GM21447 (cell line): Measurements from ENCODE around the gene PDLIM3.
A peak's percentile ranks its signal among the peaks of the same experiment; 100 is the strongest.
"Not testable (repeated sequence)": the region's sequence is repeated elsewhere in the genome, so short reads cannot be mapped to it uniquely, and the experiment has no call there.

Experiments used
- ATAC-seq: cut with Tn5 transposase; IDR thresholded peaks from one replicate; pipeline ENCODE4 v1.9.1; 2021; ENCODE audit not compliant: unreplicated experiment

Gene PDLIM3

GRCh38 chr4:185522451-185522850, 12.9 kb downstream of the PDLIM3 start:
- no peak for ATAC-seq

DNA sequence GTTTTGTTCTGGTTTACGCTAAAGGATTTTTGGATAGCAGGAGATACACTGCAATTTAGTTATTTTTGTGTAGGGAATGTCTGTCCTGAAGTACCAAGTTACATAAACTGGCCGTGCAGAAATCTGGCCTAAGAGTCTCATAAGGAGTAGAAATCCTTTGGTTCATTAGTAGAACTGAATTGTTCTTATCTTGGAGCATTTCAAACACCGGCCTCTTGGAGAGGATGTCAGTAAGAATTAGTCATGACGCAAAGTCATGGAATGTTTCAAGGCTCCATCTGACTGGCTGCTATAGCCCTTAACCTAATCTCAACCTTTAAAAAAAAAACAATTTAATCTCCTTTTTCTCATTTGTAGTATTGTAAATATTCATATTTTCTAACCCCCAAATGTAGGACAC, 15.2 kb downstream of the PDLIM3 start:
- ATAC-seq, result no peak

DNA sequence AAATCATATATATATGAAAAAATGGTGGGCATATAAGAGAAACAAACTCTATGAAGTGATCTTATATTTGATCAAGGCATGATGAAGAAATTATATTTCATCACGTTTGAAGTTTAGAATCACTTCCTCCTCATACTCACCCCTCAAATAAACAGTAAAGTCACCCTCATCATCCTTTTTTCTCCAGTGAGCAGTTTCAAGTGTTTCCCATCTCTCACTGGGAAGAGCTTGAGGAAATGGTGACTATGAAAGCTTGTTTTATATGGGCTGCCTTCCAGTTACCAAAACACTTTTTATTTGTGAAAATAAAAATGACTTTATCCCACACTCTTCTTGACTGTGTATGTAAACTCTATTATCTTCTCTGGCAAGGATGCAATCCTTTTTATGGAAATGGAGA, 16.8 kb downstream of the PDLIM3 start:
- no peak for ATAC-seq

- no peak for ATAC-seq
Measured at GRCh38 chr4:185518069-185518468, 17.2 kb downstream of the PDLIM3 start.

DNA sequence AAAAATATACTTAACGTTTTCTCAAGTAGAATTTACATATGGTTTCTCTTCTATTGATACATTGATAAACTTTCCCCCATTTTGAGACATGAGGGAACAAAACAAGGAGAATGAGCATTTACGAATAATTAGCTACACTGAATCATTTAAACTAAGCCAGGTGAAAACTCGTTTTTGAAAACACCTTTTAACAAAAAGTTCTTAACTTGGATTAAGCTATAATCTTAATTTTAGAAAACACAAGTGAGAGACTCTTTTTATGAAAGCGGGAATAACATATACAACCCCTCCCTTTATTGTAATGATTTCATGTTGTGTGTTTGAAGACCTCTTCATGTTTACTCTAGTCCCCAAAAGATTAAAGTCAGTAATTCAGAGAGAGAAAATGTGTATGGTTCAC, 20.1 kb downstream of the PDLIM3 start:
- no peak for ATAC-seq

GRCh38 chr4:185514182-185514697, 21.1 kb downstream of the PDLIM3 start:
- no peak for ATAC-seq

DNA sequence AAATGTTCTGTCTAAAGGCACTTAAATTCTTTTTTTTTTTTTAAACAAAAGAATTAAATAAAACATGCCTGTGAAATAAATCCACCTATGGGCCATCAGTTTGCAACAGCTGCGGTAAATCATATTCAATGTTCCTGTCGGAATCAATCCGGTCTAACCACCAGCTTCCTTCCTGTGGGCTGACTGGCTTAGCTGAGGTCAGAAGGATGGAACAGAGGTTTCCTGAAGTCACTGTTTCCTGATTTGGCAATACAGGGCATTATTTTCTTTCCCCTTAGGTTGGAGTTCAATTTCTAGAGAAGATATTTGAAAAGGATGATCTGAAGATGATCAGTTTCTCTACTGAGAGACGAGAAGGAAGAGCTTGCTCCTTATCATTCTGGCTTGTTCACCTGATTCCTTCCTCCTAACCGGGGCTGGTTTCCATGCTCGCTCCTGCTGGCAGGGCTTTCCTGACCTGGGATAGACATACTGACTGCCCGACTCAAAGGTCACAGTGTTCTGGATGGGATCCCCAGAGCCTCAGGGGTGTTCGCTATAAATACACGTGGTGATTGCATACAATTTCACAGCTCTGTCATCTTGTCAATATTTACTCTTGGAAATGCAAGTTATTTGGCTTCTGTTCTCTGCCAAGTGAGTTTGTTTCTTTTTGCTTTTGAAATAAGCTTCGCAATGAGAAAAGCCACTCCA, 21.7 kb downstream of the PDLIM3 start:
- ATAC-seq, result no peak

GRCh38 chr4:185512516-185512915, 22.8 kb downstream of the PDLIM3 start:
- no peak for ATAC-seq

GRCh38 chr4:185511243-185511642, 24.1 kb downstream of the PDLIM3 start:
- not testable (repeated sequence) for ATAC-seq

- no peak for ATAC-seq
Measured at GRCh38 chr4:185510806-185511205, 24.5 kb downstream of the PDLIM3 start.

DNA sequence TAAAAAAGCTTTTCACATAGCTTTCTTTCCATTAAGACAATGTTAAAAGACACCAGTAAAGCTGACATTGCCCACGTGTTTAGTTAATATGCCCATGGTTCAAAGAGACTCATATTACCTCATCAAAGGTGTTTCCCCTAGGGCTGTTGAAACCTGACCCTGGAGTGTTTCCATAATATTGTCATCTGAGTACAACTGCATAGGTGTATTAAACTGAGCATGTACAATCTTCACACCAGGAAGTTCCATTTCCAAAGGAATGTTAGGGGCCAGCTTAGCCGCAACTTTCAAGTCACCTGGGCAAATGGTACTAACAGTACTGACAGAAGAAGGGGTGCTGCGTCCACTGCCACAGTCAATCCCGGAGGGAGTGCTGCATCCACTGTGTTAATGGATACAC, 27.1 kb downstream of the PDLIM3 start:
- no peak for ATAC-seq

DNA sequence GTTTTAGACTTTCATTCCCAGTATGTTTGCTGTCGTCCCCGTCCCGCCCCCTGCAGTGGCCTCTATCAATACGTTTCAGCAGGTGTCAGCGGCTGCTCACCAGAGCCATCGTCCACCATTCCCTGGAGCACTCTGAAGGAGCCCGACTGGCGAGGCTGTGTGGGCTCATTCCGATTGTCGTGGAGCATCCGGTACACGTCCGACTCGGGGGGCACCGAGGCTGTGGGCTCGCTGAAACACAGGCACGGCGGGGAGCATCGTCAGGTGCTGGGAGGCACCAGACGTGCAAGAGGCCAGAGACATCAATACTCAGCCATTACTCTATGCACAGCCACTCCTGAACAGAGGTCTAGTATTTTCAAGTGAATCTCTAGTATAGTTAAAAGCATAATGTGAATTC, 28.9 kb downstream of the PDLIM3 start:
- ATAC-seq, result no peak

GRCh38 chr4:185504098-185505047, 30.9 kb downstream of the PDLIM3 start:
- ATAC-seq, result no peak

DNA sequence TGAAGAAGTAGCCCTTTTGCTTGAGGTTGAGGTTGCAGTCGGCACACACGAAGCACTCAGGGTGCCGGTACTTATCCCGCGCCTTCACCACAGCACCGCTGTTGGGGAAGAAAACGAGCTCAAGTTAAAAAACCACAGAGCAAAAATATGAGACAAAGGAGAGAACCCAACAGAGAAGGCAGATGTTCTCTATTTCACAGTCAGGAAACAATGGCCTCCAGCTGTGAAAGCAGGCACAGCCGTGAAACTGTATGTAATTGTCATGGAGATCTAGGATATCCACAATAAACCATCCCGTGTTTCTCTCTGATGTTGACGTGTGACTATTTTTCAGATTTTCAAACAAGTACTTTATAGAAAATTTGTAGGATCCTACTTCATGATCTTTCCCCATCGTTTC, 32.9 kb downstream of the PDLIM3 start:
- no peak for ATAC-seq

DNA sequence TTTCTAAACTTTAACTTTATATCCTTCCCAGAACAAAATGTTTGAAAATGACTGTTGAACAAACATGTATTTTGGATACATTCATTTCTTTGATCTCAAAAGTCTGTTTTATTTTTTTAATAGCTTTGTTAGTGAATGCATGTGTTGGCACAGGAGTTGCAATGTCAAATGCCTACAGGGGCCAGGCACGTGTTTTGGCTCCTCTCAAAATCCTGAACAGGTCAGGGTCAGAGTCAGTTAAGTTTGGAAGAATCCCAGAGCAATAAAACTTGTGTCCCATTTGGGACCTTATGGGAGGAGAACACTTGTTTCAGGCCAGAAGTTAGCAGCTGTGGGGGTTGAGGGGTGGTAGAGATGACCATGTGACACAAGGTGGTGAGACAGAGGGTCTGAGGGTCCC, 34.7 kb downstream of the PDLIM3 start:
- no peak for ATAC-seq

DNA sequence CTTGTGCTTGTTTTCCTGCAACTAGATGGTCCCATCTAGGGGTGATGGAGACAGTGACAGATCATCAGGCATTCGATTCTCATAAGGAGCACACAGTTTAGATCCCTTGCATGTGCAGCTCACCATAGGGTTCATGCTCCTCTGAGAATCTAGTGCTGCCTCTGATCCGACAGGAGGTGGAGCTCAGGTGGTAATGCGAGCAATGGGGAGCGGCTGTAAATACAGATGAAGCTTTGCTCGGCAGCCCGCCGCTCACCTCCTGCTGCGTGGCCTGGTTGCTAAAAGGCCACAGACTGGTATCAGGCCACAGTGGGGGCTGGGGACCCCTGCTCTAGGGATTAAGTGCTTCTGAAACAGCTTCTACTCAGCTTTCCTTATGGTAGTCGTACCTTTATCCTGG, 35.3 kb downstream of the PDLIM3 start:
- ATAC-seq, result no peak

DNA sequence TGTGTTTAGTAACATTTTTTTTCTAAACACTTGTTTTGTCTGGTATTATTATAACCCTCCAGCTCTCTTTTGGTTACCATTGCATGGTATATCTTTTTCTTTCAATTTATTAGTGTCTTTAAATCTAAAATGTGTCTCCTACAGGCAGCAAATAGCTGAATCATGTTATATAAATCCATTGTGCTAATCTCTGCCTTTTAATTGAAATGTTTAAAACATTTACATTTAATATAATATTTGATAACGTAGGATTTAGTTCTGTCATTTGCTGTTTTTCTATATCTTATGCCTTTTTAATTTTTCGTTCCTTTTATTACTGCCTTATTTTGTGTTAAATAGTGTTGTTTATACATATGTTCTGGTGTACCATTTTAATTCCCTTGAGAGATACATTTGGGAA, 46.7 kb downstream of the PDLIM3 start:
- no peak for ATAC-seq

GRCh38 chr4:185481401-185481800, 53.9 kb downstream of the PDLIM3 start:
- ATAC-seq, result no peak

DNA sequence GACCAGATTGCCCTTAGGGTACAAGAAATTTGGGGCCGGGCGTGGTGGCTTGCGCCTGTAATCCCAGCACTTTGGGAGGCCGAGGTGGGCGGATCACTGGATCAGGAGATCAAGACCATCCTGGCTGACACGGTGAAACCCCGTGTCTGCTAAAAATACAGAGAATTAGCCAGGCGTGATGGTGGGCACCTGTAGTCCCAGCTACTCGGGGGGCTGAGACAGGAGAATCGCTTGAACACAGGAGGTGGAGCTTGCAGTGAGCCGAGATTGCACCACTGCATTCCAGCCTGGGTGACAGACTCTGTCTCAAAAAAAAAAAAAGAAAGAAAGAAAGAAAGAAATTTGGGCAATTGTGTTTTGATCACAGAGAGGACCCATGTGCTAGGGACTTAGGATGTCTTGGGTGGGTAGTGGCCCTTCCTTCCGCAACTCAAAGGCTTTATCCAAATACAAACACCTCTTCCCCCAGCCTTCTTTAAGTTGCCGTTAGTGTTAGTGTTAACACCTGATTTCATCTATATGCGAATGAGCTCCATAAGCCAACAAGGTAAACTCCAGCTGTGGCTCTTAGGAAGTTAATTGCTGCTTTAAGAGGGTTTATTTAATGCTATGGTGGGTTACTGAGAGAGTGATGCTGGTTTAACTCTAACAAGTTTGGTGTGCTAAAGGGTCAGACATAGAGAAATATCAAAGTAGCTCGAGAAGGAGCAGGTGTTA, 55.1 kb downstream of the PDLIM3 start:
- peak; percentile 30 for ATAC-seq

DNA sequence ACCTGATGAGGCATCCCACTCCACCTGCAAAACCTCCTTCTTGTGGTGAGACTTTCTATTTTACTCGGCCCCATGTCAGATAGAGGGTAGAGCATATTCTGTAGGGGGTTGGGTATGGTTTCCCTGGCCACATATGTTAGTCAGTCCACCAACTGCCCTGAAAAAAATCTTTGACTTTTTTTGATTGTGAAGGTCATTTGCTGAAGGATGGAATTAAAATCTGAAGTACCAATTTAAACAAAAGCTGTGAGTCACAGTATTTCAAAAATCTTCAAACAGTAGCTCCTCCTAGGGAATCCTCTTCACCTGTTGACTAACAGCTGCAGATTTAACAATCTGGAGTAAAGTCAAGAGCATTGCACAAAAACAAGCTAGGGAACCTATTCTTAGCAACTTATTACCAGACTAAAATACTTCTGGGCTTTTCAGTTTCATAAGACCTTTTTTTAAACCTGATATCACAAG, 55.8 kb downstream of the PDLIM3 start:
- ATAC-seq, result peak; percentile 96

- ATAC-seq, result no peak
Measured at GRCh38 chr4:185473247-185473646, 62.1 kb downstream of the PDLIM3 start.
